SK-N-SH treated with all-trans-retinoic acid at 6 μM for 48 hours (cell line): ENCODE measurements around the gene MVB12A.

Experiments
- ARNTL ChIP-seq: fragments of 450-650 bp; formaldehyde crosslinking; IDR thresholded peaks from 2 replicates; pipeline ENCODE4 v1.5.0; 2020; ENCODE audit warnings: low read depth, mild to moderate bottlenecking, moderate library complexity, borderline replicate concordance
- BACH2 ChIP-seq: fragments of 250-450 bp; sonication (Bioruptor Pico); IDR thresholded peaks from 2 replicates; pipeline ENCODE4 v1.9.0; 2021; ENCODE audit warnings: mild to moderate bottlenecking, borderline replicate concordance
- CREB5 ChIP-seq: fragments of 250-450 bp; sonication (Bioruptor Pico); IDR thresholded peaks from 2 replicates; pipeline ENCODE4 v1.5.1; 2020; ENCODE audit warnings: low read depth, mild to moderate bottlenecking, moderate library complexity
- ESRRG ChIP-seq: fragments of 250-450 bp; sonication (Bioruptor Pico); IDR thresholded peaks from 2 replicates; pipeline ENCODE4 v1.6.1; 2021; ENCODE audit warnings: mild to moderate bottlenecking
- GLIS3 ChIP-seq: fragments of 250-450 bp; sonication (Bioruptor Pico); IDR thresholded peaks from 2 replicates; pipeline ENCODE4 v1.5.0; 2020; ENCODE audit warnings: mild to moderate bottlenecking, moderate library complexity
- OSR1 ChIP-seq: fragments of 250-450 bp; sonication (Bioruptor Pico); IDR thresholded peaks from 2 replicates; pipeline ENCODE4 v1.8.0; 2022; ENCODE audit warnings: moderate library complexity, mild to moderate bottlenecking, inconsistent platforms
- POU6F1 ChIP-seq: fragments of 250-450 bp; sonication (Bioruptor Pico); IDR thresholded peaks from 2 replicates; pipeline ENCODE4 v1.8.0; 2021; ENCODE audit warnings: low read depth, mild to moderate bottlenecking, moderate library complexity, borderline replicate concordance
- PPARA ChIP-seq: fragments of 250-450 bp; sonication (Bioruptor Pico); IDR thresholded peaks from 2 replicates; pipeline ENCODE4 v1.5.0; 2020; ENCODE audit warnings: mild to moderate bottlenecking, borderline replicate concordance
- ZFP3 ChIP-seq: fragments of 250-450 bp; sonication (Bioruptor Pico); IDR thresholded peaks from 2 replicates; pipeline ENCODE4 v1.5.0; 2020; ENCODE audit warnings: mild to moderate bottlenecking, moderate library complexity
- ZNF70 ChIP-seq: fragments of 450-650 bp; formaldehyde crosslinking; IDR thresholded peaks from 2 replicates; pipeline ENCODE4 v1.5.0; 2020; ENCODE audit warnings: mild to moderate bottlenecking, moderate library complexity

GRCh38 chr19:17458970-17459369 lies 39.1 kb downstream of the MVB12A start:
- TF ChIP-seq PPARA, result no peak
- TF ChIP-seq ZNF70, result no peak
- TF ChIP-seq CREB5 (CRISPR knock-in tag), result no peak
- TF ChIP-seq ESRRG (CRISPR knock-in tag), result no peak
- TF ChIP-seq GLIS3 (CRISPR knock-in tag), result no peak
- no peak for TF ChIP-seq OSR1 (CRISPR knock-in tag)
- no peak for TF ChIP-seq BACH2 (CRISPR knock-in tag)
- TF ChIP-seq ZFP3 (CRISPR knock-in tag), result no peak
- no peak for TF ChIP-seq POU6F1
- no peak for TF ChIP-seq ARNTL (CRISPR knock-in tag)
